ENCODE data around the gene TOR1A. TPM values are rescaled to one million over a fixed set of nuclear protein-coding genes. Genes with fewer than 3 reads are reported as not detected.

The TOR1A gene
- total and polyA plus RNA-seq, 12 donors: 10.9 to 19.8 (median 13.3) TPM

- Histone ChIP-seq H3K4me1 (peaks cover 0 to 53% (median 16%) of the 10 kb centered on the region in 9 donors), H3K4me3 (no peak overlapping the region), H3K27ac (no peak overlapping the region), H3K27me3 (no peaks in the 10 kb centered on the region), H3K9me3 (no peaks in the 10 kb centered on the region), H3K36me3 (no peaks in the 10 kb centered on the region)
- ATAC-seq: no peak
- intact Hi-C loops (cut with DNase I): loop anchor here in 1 of 10 donors (10.0 kb wide), 1 partner anchor 641 kb away; no protein-coding TSS in a partner anchor
- no peak for DNase-seq
- no peak for TF ChIP-seq CTCF (IDR thresholded peaks at IDR 0.05)
- WGBS, 2 donors: 66 to 68% methylated on average over 2 of the region's 2 CpGs
Measured at GRCh38 chr9:129775448-129775798, 48.5 kb downstream of the TOR1A start.

GRCh38 chr9:129774791-129775447, 49.0 kb downstream of the TOR1A start:
- Histone ChIP-seq H3K4me1 (peaks cover 0 to 53% (median 16%) of the 10 kb centered on the region in 9 donors), H3K36me3 (no peaks in the 10 kb centered on the region), H3K4me3 (no peak overlapping the region), H3K27ac (no peak overlapping the region), H3K27me3 (no peaks in the 10 kb centered on the region), H3K9me3 (no peaks in the 10 kb centered on the region)
- no peak for TF ChIP-seq CTCF (IDR thresholded peaks at IDR 0.05)
- DNase-seq (no peak), ATAC-seq (no peak)
- intact Hi-C loops (cut with DNase I): loop anchor here in 1 of 10 donors (10.0 kb wide), 1 partner anchor 640 kb away; no protein-coding TSS in a partner anchor
- 64 to 67% methylated on average over 20 of the region's 20 CpGs for WGBS, 2 donors

GRCh38 chr9:129773262-129774048, 50.5 kb downstream of the TOR1A start:
- Histone ChIP-seq H3K4me1 (peaks cover 0 to 52% (median 16%) of the 10 kb centered on the region in 9 donors), H3K27me3 (no peaks in the 10 kb centered on the region), H3K4me3 (no peak overlapping the region), H3K36me3 (no peaks in the 10 kb centered on the region), H3K27ac (peak overlapping the region in 1 of 10 donors; percentile 62), H3K9me3 (no peaks in the 10 kb centered on the region)
- WGBS, 2 donors: 70 to 78% methylated on average over 10 of the region's 10 CpGs
- DNase-seq (no peak), ATAC-seq (peak in 1 of 8 donors; percentile 2)
- no peak for TF ChIP-seq CTCF (IDR thresholded peaks at IDR 0.05)
- intact Hi-C loops (cut with DNase I): loop anchor here in 1 of 10 donors (10.0 kb wide), 1 partner anchor 639 kb away; no protein-coding TSS in a partner anchor

GRCh38 chr9:129770741-129771140, 53.2 kb downstream of the TOR1A start:
- DNase-seq: no peak

More at GRCh38 chr9:129770741-129771140, 53.2 kb downstream of the TOR1A start:
- H3K27ac ChIP-seq: no peak overlapping the region
- no peak for ATAC-seq
- H3K4me3 ChIP-seq: no peak overlapping the region
- TF ChIP-seq CTCF (IDR thresholded peaks at IDR 0.05): no peak
- WGBS, 2 donors: 78 to 79% methylated on average over 5 of the region's 5 CpGs
- no peaks in the 10 kb centered on the region for H3K9me3 ChIP-seq
- H3K27me3 ChIP-seq: no peaks in the 10 kb centered on the region
- intact Hi-C loops (cut with DNase I): loop anchor here in 1 of 10 donors (10.0 kb wide), 1 partner anchor 636 kb away; no protein-coding TSS in a partner anchor
- peaks cover 0 to 26% (median 0%) of the 10 kb centered on the region in 9 donors for H3K4me1 ChIP-seq
- no peaks in the 10 kb centered on the region for H3K36me3 ChIP-seq

Measured in heart right ventricle (tissue), 16 donors.